GM18502 (cell line): ENCODE data around the gene DRAP1.
"Not testable (repeated sequence)": the region's sequence is repeated elsewhere in the genome, so short reads cannot be mapped to it uniquely, and the experiment has no call there.

Experiments
- ATAC-seq: cut with Tn5 transposase; IDR thresholded peaks from one replicate; pipeline ENCODE4 v1.9.1; 2021; ENCODE audit warnings: mild to moderate bottlenecking; ENCODE audit not compliant: unreplicated experiment, poor library complexity

DRAP1 gene

DNA sequence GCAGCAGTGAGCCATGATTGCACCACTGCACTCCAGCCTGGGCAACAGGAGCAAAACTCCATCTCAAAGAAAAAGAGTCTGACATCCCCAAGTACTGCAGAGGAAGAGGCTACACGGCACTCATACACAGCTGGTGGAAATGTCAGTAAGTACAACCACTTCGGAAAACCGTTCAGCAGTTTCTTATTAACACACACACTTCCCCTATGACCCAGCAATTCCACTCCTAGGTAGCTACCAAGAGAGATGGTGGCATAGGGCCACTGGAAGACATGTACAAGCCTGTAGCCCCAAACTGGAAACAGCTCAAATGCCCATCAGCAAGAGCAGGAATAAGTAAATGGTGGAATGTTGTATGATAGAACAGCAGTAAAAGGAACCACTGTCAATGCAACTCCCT lies 3.3 kb downstream of the DRAP1 start:
- ATAC-seq = no peak

DNA sequence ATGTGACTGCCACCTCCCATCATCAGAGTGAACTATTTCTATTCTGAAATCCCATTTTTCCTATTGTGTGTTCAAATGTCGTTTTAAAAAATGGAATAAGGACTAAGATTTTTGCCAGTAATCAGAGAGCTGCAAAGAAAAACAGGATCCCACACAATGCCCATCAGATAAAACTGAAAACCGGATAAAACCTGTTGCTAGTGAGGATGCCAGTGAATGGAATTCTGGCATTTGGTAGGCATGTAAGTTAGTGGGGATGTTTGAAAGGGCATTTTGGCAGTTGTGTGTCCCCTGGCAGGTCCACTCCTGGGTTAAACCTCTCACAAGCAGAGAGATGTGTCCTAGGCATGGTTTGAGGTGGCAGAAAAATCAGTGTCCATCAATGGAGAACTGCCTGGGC lies 6.2 kb downstream of the DRAP1 start:
- ATAC-seq = no peak

DNA sequence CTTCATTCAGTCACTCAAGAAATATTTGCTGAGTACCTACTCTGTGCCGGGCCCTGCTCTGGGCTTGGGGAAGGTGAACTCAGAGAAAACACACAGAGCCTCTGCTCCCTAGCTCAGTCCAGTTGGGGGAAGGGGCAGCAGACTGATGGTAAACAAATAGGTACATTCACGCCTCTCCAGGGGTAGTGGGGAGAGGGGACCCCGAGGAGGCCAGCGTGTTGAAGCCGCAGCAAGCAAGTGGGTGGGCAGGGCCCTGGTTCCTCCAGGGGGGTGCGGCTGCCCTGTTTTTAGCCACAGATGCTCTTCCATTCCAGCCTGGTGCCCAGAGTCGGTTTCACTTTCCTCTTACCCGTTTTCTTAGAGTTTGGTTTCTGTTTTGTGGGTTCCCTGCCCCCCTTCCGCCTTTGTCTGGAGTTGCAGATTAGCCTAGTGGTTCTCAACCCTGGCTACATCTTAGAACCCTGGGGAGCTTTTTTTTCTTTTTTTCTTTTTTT lies 8.7 kb downstream of the DRAP1 start:
- ATAC-seq = peak; percentile 76

DNA sequence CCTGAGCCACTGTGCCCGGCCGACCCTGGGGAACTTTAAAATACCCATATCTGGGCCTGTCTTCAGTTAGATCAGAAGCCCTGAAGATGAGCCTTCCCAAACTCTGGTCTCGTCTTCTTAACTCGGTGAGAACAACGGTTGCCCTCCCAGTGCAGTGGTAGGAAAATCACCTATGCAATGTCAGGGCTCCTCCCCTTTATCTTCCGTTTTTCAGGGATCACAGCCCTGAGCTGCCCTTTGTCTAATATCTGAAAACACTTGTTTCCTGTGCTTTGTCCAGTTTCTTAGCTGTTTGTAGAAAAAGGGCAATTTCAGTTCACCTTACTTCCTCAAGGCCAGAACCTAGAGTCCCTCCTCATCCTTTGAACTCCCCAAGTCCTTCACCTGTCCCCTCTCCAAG lies 9.4 kb downstream of the DRAP1 start:
- ATAC-seq = no peak

DNA sequence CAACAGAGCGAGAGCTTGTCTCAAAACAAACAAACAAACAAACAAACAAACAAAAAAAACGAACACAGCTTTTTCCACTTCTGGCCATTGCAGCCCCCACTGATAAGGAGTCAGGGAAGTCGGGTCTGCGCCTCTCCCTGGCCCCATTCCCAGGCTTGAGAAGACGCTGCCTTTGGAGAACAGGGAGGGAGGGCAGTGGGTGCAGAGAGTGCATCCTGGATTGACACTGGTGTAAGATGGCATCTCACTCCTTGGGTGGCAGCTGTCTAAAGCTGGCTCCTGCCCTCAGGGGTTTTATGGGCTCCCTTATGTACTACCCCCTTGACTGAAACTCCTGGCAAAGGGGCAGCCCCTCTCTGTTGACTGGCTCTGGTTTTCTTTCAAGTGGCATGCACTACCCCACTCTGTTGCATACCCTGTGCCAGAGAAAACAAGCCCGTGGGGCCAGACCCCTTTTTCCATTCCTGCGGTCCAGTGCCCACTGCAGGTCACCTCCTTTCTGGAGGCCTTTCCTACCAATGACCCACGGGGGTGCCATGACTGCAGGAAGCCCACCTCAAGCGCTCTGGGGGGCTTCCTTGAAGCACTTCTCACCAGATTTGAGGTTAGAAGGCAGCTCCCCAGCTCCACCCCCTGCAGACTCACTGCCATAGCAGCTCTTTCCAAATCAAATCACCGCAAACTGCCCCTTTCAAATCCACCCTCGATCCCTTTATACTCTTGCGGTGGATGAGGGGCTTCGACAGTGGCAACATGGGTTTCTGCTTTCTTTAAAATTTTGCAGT lies 12.7 kb downstream of the DRAP1 start:
- no peak for ATAC-seq

DNA sequence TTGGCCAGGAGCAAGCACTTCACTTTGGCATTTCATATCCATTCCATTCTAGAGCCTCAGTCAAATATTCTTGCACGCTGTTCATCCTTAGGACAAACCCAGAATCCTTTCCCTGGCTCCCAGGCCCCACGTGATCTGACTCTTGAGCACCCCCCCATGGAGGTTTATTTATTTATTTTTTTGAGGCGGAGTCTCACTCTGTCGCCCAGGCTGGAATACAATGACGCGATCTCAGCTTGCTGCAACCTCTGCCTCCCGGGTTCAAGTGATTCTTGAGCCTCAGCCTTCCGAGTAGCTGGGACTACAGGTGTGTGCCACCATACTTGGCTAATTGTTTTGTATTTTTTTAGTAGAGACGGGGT lies 13.3 kb downstream of the DRAP1 start:
- ATAC-seq = no peak

DNA sequence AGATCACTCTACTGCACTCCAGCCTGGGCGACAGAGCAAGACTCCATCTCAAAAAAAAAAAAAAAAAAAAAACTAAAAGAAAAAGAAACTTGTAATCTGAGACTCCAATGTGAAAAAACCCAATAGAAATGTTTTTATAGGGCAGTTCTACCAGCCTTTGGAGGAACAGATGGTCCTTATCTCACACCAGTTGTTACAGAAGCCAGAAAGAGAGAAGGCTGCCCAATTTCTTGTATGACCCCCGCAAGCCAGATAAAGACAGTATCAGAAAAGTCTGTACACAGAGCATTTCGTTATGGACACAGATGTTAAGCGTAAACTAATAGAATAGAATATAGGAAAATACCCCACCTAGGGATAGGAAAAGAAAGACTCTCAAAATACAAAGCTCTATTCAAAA lies 14.8 kb downstream of the DRAP1 start:
- ATAC-seq = no peak

DNA sequence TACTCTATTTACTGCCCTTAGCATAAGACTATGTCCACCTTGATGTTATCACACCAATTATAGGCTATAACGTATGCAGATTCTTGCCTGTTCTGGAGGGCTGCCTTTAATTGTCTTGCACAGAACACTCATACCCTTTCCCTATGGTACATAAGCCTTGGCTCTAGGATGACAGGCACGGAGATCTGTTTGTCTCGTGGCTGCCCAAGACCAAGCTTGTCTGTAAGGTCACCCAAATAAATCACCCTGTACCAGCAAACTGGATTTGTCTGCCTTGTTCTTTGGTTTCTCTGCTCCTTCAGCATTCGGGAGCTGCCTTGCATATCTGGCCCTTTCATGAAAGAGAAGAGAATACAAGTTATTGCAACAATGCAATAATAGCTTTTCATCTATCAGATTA lies 18.5 kb downstream of the DRAP1 start:
- no peak for ATAC-seq

DNA sequence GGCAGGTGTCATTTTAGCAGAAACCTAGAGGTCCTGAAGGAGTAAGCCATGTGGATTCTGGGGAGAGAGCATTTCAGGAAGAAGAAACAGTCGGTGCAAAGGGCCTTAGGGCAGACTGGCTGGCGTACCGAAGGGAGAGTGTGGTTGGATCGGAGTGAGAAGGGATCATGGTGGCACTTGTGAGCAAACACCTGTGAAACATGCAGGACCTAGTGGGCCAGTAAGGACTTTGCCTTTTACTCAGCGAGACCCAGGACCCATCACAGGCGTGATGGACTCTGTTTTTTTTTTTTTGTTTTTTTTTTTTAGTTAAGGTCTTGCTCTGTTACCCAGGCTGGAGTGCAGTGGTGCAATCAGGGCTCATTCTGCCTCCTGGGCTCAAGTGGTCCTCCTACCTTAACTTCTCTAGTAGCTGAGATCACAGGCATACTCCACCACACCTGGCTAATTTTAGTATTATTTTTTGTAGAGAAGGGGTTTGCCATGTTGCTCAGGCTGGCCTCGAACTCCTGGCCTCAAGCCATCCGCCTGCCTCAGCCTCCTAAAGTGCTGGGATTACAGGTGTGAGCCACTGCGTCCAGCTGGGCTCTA lies 22.6 kb downstream of the DRAP1 start:
- ATAC-seq = no peak

DNA sequence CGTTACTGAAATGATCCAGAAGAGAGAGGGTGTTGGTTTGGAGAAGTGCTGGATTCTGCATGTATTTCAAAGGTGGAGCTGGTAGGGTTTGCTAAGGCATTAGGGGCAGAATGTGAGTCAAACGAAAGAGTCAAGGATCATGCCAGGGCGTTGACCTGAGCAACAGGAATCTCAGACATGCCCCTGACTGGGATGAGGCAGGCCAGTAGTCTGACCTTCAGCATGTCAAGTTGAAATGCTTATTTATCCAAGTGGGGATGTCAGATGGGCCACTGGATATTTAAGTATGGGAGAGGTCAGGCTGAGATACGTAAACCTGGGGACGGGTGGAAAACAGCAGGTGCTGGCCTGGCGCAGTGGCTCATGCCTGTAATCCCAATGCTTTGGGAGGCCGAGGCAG lies 23.3 kb downstream of the DRAP1 start:
- no peak for ATAC-seq

DNA sequence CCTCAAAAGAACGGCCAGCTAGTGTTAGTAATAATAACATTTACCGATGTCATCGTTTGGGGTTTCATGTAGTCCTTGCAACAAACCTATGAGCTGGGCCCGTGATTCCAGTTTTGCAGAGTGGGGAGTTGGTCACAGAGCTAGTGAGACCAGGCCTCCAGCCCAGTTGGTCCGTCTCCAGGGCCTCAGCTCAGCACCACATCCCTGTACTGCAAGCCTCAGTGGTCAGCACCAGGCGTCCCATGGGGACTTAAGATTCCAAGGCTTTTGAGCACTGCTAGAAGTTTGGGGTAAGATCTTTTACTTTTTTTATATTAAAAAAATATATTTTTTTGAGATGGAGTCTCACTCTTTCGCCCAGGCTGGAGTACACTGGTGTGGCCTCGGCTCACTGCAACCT lies 25.0 kb downstream of the DRAP1 start:
- ATAC-seq = no peak

DNA sequence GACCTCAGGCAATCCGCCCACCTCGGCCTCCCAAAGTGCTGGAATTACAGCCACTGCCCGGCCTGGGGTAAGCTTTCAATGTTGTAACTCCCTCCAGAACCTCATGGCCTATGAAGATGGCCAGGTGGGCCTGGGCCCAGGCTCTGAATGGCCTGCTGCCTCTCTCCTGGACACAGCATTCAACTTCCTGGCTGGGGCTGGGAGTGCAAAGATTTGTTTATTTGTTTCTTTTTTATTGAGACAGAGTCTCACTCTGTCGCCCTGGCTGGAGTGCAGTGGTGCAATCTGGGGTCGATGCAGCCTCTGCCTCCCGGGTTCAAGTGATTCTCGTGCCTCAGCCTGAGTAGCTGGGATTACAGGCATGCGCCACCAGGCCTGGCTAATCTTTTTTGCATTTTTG lies 25.5 kb downstream of the DRAP1 start:
- no peak for ATAC-seq

DNA sequence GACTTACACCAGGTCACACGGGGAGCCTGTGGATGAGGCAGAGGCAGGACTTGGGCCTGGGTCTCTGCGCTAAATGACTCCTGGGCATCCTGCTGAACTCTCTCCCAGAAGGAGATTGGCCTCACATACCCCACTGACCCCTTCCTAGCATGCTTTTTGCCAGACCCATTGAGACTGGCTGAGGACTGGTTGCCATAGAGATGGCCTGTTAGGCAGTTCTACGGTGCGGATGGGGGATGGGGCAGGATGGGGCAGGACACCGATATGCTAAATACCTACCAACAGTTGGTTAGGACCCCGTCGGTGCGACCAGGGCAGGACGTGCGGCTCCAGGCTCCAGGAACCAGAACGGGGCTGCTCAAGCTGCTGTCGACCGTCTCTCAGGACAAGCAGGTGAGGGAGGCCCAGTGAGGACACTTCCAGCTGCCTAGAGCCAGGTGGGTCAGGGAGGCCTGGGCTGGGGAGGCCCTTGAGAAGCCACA lies 26.2 kb downstream of the DRAP1 start, which contains the start of gene TSGA10IP:
Gene TSGA10IP, plus strand, starts transcription at position 51 of the 482 bp plus-strand sequence. Its CDS starts 196 bp downstream, at position 247.
- no peak for ATAC-seq

DNA sequence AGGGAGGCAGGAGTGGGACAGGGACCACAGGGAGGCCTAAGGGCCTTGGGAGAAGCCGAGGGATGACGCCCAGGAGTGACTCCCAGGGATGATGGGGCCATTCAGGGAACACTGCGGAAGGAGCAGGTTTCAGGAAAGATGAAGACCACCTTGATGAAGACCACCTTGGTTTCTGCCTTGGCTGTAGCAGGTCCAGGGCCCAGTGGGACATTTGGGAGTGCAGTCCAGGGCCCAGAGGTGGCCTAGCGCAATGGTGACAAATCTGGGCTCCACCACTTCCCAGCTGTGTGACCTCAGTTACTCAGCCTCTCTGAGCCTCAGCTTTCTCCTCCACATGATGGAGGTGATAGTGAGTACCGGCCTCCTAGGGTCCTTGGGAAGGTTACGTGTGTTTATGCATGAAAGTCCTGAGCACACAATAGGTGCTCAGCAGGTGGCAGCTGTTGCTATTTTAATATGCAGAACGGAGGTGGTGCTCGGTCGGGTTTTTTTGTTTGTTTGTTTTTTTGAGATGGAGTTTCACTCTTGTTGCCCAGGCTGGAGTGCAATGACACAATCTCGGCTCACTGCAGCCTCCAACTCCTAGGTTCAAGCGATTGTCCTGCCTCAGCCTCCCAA lies 26.8 kb downstream of the DRAP1 start:
- no peak for ATAC-seq

DNA sequence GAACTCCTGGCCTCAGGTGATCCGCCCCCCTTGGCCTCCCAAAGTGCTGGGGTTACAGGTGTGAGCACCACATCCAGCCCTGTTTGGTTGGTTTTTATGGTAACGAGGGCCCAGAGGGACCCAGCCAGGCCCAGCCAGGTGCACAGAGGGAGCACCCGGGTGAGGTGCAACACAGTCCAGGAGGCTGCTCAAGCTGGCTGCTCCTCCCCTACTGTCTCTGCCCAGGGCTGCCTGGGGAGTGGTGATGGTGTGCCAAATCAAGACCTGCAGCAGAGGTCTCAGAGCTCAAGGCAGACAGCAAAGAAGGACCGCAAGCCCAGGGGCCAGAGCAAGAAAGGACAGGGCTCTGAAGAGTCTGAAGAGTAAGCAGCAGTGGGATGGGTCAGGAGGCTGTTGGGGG lies 27.4 kb downstream of the DRAP1 start:
- ATAC-seq = no peak

DNA sequence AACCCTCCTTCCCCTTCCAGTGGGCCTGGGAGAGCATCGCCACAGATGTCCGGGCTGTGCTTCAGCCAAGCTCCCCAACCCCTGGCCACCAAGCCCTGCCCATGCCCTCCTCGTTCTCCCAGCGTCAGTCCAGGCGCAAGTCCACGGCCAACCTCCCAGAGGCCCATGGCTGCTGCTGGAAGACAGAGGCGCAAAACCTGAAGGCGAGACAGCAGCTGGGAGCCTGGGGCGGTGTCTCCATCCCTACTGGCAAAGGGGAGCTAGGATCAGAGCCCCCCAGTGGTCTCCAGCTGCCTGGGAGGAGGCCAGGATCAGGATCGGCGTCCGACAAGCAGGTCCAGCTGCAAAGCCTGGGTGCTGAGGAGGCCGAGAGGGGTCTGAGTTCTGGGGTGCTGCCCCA lies 27.9 kb downstream of the DRAP1 start:
- ATAC-seq = no peak

DNA sequence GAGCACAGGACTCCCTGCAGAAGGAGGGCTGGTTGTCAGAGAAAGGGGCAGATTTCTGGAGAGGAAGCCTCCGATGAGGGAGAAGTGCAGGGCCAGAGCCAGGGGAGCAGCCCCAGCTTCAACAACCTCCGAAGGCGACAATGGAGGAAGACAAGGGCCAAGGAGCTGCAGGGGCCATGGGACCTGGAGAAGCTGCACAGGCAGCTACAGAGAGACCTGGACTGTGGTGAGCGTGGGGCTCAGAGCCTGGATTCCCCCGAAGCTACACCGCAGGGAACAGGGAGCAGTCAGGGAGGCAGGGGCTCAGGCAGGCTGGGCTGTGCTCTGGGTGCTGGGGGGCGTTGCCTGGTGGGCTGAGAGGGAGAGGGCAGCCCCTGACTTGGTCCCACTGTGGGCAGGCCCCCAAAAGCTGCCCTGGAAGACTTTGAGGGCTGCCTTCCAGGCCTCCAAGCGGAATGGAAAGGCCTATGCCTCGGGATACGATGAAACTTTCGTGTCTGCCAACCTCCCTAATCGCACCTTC lies 28.4 kb downstream of the DRAP1 start:
- no peak for ATAC-seq

DNA sequence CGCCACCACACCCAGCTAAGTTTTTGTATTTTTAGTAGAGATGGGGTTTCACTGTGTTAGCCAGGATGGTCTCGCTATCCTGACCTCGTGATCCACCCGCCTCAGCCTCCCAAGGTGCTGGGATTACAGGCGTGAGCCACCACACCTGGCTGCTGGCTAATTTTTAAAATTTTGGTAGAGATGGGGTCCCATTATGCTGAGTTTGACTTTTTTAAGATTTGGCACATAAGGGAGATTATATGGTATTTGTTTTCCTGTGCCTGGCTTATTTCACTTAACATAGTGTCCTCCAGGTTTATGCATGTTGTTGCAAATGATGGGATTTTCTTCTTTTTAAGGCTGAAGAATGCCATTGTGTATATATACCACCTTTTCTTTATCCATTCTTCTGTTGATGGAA lies 31.5 kb downstream of the DRAP1 start:
- not testable (repeated sequence) for ATAC-seq

DNA sequence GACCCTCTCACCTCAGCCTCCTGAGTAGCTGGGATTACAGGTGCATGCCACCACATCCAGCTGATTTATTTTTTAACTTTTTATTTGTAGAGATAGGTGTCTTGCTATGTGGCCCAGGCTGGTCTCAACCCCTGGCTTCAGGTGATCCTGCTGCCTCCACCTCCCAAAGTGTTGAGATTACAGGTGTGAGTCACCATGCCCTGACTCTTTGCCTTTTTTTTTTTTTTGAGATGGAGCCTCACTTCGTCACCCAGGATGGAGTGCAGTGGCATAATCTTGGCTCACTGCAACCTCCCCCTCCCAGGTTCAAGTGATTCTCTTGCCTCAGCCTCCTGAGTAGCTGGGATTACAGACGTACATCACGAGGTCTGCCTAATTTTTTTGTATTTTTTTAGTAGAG lies 32.4 kb downstream of the DRAP1 start:
- not testable (repeated sequence) for ATAC-seq

DNA sequence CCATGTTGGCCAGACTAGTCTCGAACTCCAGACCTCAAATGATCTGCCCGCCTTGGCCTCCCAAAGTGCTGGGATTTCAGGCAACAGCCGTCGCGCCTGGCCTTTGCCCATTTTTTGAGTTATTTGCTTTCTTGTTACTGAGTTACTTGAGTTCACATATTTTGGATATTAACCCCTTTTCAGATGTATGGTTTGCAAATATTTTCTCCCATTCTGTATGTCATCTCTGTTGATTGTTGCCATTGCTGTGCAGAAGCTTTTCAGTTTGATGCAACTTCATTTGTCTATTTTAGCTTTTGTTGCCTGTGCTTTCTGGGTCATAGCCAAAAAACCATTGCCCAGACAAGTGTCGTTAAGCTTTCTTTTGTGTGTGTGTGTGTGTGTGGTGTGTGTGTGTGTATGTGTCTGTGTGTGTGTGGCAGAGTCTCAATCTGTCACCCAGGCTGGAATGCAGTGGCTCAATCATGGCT lies 32.9 kb downstream of the DRAP1 start:
- ATAC-seq = no peak

DNA sequence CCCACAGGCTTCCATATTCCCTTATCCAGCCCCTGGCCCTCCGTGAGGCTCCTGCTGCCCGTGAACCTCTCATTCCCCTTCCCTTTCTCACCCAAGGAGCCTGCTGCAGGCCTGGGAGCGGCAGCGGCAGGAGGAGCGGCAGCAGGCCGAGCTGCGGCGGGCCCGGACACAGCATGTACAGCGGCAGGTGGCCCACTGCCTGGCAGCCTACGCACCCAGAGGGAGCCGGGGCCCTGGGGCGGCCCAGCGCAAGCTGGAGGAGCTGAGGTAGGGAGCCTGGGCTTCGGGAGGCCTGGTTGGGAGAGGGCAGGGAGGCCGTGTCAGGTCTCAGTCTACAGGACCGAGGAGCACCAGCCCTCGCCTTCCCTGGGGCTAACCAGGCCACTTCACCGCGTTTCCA lies 34.2 kb downstream of the DRAP1 start:
- no peak for ATAC-seq
